Stimulated activated CD8-positive, alpha-beta memory T cell treated with anti-CD3 and anti-CD28 coated beads, Interleukin-7, amount 100 ng/mL, for 24 hours (primary cell): ENCODE measurements around the gene KMT5B.

Experiments used
- DNase-seq: peaks from one replicate; pipeline ENCODE4 v3.0.0-alpha.2; 2020; ENCODE audit warnings: low read depth

The KMT5B gene

DNA sequence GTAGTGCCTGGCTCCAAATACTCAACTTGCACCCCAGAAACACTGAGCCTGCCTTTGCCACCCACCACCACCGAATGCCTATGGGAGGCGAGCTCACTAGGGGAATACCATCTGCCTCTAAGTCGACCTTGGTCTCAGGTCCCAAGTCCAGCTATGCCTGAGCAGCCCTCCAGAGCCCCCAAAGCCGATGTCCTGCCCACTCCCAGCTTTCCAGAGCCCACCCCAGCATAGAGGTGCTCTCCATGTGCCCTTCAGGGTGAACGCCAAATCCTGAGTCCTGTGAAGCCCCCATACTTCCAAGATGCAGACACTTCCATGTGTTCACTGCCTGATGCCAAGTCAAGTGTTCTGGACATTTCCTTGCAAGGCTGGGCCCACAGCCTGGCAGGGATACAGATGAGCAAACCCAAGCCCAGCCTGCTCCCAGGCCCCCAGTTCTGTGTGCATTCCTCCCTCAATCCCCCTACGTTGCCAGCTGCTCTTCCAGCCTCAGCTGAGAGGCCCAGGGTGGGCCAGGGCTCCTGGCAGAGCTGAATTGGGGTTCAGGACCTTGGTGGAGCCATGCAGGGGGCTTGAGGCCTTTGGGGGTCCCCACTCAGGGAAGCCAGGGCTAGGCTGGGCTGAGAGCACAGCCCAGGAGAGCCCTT is 2.6 kb upstream of the KMT5B start:
- no peak for DNase-seq

DNA sequence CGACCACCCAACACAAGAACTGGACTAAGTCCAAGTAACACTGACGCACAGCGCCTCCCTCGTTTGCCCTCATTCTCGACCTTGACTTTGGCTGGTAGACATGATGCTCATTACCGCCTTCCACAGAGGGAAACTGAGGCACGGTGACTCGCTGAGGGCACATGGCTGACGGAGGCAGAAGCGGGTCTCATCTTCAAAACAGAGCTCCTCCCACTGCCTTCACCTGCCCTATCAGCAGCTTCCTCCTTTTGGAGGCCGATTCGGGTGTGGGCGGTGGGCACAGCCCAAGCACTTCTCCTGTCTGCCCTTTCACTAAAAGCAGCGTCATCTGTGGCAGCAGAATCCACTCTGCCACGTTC is 2.0 kb upstream of the KMT5B start:
- DNase-seq: no peak

DNA sequence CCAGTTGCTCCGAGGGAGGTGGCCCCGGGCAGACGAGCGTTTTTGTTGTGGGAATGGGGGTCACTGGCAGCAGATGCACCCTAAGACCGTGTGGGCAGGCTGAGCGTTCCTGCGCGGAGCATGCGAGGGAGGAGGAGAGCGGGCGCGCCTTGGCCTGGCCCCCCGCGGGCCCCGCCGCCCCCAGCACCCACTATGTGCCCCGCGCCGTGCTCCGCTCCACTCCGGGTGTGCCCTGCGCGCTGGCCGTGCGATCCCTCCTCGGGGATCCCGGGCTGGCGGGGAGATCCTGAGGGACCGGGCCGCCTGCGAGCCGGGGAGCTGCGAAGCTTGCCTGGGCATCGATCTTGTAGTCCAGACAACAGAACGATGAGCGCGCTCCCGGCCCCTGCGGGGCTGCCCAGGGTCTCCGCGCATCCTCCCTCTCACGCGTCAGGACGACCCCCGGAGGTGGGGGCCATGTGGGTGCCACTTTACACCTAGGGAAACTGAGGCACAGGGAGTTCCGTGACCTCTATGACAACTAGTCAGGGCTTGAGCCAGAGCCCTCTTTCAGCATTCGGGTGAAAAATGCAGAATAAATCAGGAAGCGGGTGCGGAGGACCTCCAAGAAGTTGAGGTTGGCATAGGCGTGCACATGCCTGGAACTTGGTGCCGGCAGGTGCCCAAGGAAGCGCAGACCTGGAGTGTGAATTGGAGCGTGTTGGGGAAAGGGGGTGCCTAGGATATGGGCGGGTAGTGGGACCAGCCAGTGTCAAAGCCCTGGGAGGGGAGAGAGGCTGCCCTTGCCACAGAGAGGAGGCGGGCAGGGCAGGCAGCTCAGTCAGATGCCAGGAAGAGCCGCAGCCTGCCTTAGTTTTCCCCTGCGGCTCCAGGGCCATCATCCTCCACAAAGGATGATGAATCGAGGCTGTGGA is 1.3 kb upstream of the KMT5B start:
- DNase-seq: no peak

DNA sequence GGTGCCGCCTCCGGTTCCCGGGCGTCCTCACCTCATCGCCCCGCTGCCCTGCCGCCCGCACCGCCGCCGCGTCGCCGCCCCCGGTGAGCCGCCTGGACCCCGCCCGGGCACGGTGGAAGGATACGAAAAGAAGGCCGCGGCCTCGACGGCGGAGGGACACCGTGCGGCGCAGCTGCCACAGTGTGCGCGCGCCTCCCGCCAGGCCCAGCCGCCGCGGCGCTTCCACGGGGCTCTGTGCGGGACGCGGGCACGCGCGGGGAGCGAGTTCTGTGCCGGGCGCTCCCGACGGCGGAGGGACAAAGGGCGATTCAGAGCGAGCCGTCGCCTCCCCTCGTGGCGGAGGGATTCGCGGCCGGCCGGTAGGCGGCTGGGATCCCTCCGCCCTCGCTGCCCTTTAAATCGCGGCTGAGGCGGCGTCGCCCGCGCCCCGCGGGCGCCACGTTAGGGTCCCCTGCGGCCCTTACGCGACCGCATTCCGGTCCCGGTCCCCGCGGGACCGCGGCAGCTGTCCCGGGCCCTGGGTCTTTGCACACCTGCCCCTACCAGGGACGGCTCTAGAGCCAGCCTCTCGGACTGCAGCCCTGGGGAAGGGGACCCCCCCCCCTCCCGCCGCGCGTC is 568 bp upstream of the KMT5B start:
- DNase-seq: peak; percentile 47

DNA sequence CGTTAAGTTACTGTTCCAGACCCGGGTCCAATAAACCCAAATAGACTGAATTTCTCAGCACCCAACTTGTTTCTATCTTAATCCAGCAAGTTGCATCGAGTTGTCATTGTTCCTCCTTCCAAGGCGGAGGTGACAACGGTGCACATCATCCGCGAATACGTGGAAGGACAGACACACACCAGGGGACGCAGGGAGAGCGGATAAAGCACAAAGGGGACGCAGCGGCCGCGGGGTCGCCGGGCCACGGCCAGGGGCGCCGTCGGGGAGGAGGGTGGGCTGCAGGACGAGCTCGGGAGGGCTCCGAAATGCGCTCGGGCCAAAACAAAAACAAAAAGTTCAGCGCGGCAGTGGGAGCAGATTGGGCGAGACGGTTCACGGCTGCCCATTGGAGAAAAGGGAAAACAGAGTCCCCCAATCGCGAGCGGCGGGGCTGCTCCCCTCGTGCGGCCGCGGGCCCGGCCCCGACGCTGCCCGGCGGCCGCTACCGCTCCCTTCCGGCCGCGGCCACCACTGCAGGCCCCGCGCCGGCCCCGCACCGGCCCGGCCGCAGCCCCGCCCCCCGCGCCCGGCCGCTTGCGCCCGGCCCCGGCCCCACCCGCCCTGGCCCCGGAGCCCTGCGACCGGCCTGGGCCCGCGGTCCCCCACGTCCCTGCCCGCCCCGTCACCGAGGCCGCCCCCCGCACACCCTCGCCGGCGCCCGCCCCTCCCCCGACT is 518 bp downstream of the KMT5B start:
- peak; percentile 23 for DNase-seq

DNA sequence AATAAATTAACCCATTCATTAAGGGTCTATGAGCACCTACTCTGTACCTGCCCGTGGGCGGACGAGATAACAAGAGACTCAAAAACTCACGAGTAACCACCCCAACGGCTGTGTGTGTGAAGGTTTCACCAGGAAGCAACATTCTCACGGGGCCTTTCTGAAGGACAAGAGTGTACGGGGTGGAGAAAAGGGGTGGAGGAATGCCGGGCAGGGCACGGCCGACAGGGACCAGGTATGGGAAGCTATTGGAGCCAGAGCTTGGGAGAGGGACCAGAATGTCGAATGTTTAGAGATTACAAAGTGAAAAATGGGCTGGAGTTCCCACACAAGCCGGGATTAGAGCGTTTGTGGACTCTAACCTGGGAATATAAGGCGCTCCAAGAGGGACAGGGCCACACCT is 1.6 kb downstream of the KMT5B start:
- no peak for DNase-seq

DNA sequence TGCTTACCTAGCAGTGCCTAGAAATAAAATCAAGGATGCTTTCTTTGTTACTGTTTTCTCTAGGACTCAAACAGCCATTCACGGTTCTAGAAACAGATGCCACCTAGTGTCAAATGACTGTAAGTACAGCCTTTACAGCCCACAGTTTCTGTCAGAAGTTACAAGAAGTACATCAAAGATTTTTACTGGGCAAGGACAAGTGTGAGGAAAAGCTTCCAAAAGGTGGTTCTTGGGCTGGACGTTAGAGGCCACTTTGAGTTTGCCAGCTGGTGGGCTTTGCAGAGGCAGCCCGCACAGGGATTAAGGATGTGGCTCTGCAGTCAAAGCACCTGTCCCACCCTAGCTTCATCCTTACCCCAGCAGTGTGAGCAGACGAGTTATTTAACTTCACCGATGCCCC is 6.9 kb downstream of the KMT5B start:
- DNase-seq: no peak

DNA sequence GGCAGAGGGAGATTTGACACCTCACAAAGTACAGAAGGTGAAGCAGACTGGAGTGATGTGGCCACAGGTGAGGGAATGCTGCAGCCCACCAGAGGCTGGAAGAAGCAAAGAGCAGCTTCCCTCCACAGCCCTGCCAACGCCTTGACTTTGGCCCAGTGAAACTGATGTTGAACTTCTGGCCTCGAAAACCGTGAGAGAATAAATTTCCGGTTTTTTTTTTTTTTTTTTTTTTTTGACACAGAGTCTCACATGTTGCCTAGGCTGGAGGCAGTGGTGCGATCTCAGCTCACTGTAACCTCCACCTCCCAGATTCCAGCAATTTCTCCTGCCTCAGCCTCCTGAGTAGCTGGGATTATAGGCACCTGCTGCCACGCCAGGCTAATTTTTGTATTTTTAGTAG is 8.7 kb downstream of the KMT5B start:
- no peak for DNase-seq

DNA sequence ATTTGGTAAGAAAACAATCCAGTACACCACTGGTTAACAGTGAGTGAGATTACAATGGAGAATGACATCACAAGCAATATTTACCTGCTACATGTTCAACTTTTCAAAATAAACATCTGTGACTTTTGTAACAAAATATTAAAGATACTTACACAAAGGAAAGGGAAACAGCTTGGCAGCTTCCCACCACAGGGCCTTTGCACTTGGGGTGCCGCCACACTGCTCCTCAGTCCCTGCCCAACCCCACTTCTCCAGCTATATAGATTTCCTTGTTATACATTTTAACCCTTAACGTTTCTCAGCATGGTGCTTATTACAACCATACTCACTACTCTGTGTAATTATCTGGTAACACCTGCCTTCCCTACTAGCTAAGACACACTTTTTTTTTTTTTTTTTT is 10.9 kb downstream of the KMT5B start:
- no peak for DNase-seq

DNA sequence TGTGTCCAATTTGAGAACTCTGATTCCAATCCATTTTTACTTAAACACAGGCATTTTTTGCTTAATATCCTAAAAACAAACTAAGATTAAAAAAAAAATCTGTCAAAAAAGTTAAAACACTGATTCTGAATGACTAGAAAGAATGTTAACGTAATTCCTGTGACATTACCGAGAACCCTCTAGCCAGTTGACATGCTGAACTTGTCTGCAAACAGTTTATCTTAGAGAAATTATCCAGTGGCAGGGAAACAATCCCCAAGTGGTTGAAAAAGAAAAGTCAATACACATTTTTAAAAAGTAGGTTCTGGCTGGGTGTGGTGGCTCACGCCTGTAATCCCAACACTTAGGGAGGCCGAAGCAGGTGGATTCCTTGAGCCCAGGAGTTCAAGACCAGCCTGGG is 11.6 kb downstream of the KMT5B start:
- DNase-seq: no peak

DNA sequence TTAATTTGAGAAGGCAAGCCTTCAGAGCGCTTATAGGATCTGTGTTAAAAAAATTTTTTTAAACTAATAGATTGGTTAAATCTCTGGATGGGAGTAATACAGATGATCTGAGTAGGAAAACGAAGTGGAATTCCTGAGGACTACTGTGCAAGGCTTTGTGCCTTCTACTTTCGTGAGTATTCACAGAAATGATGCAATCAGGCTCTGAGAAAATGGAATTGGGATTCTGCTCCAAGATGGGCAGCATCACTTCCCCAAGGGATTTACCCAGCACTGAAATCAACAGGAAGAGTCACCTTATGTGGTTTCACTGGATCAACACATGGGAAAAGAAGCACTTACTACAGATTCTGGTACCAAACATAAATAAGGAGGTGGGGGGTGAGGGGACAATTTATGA is 12.5 kb downstream of the KMT5B start:
- no peak for DNase-seq

DNA sequence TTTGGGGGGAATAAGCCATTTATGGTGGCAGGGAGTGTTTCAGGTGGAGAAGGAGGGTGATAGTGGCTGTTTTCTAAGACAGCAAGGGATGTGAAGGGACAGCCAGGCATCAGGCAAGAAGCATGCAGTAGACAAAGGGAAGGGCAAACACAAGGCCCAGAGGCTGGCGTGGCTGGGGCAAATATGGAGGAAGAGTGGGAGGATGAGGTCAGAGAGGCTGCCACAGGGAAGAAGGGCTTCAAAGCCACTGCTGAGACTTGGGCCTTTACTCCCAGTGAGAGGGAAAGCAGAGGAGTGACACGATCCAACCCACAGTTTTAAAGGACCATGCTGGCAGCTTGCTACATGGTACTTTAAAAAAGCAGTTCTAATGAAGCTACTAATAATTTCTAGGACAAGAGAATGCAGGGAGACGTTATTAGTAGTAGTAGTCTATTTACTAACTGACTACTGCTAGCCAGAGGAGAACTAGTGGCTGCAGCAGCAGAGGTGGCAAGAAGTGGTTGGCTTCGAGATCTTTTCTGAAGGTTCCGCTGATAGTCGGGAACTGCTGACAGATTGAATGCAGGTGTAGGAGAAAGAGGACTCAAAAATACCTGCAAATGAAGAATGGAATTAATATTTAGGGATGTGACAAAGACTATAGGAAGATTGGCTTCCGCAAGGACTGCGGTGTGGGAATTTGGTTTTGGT is 13.7 kb downstream of the KMT5B start:
- DNase-seq: no peak

DNA sequence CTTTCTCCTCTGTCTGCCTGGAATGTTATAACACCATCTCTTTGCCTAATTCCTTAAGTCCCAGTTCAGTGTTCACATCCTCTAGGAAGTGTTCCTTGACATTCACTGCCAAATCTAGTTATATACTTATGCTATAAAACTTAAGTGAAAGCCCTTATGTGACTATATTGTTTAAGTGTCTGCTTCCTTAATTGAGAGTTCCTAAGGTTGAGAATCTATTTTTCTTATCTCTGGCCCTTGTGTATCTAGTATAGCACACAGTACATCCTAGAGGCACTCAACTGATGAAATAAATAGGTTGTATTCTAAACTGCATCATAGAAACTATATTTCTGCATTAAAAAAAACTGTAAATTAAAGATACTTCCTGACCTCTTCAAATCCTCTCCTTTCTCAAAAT is 16.9 kb downstream of the KMT5B start:
- DNase-seq: no peak

DNA sequence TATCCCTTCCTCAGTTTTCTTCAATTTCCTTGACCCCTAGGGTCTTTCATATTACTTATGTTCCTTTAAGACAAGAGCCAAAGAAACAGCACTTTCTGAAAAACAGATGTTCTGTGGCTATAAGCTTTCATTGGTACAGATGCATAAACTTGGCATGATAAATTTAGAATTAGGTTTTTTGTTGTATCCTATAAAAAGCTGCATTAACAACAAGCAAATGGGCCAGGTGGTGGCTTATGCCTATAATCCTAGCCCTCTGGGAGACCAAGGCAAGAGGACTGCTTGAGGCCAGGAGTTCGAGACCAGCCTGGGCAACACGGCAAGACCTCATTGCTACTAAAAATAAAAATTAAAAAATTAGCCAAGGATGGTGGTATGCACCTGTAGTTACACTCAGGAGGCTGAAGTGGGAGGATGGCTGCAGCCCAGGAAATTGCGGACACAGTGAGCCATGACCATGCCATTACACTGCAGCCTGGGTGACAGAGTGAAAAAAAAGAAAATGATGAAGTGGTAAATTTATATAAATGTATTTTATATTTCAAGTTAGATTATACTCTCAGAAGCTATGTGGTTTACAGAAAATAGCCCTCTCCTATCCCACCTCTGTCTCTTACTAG is 18.3 kb downstream of the KMT5B start:
- no peak for DNase-seq

DNA sequence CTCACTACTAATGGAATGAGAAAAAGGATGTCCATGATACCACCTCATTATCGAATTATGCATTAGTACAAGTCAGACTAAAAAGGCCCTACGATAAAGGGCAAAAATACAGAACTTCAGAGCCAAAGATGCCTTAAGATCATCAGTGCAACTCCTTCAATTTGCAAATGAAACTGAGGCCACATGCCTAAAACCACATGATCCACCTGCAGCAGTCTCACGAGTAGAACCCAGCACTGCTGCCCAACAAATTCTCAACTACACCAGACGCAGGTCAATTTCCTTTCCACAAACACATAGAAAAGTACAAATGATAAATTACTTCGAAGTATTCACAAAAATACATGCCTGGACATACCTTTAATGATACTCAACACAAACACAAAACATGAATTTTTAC is 20.1 kb downstream of the KMT5B start:
- no peak for DNase-seq

DNA sequence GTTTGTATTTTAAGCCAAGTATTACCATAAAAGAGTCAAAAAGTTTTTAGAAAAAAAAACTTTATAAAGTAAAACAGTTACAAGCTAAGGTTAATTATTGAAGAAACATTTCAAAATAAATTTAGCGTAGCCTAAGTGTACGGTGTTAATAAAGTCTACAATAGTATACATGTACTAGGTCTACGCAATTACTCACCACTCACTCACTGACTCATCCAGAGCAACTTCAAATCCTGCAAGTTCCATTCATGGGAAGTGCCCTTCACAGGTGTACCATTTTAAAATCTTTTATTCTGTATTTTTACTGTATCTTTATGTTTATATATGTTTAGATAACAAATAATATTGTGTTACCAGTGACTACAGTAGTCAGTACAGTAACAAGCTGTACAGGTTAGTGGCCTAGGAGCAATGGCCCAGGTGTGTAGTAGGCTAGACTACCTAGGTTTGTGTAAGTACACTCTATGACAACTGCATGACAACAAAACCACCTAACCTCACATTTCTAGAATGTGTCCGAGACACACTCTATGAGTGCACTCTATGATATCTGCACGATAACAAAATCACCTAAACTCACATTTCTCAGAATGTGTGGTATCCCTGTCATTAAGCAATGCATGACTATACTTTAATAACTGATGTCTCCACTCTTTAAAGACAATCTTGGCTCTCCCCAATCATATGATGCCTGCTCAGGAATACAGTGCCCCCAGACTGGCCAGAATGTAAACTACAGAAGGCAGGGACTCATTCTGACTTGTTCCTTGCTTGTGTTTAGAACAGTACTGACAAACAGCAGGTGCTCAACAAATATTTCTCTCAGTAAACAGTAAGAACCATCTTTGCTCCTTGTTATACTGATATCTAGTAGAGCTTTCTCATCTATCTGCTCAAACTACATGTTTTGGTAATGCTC is 21.2 kb downstream of the KMT5B start:
- DNase-seq: no peak

DNA sequence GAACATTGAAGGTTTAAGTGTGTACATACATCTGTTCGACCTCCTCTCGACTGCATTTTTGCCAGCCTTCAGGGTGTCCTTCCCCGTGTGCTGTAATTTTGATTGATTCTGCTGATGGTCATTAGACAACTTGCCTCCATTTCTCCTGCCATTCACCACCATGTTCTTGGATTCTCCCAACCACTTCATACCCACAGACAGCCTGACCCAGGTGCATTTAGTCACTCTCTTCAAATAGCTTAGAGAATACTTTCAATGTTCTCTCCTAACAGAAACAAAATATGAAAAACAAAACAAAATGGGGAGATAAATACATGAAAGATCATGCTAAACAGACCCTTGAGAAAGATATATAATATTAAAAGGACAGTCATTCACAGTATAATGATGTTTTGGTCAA is 23.2 kb downstream of the KMT5B start:
- no peak for DNase-seq

DNA sequence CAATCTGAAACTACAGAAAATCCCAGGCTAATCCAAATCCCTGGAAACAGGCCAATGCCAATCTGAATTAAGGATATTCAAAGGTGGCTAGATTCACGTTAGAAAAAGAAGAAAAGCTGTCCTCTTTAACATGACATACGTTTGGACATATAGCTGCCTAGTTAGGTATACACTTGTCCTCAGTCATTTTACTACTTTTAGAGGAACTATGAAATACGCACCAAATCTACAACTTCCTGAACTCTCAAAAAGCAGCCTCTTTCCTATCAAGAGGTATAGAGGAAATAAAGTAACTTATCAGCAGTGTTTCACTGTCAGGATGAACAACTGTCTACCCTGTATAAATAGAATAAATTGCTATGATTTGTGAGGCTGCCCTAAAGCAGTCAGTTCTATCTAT is 24.0 kb downstream of the KMT5B start:
- DNase-seq: no peak

DNA sequence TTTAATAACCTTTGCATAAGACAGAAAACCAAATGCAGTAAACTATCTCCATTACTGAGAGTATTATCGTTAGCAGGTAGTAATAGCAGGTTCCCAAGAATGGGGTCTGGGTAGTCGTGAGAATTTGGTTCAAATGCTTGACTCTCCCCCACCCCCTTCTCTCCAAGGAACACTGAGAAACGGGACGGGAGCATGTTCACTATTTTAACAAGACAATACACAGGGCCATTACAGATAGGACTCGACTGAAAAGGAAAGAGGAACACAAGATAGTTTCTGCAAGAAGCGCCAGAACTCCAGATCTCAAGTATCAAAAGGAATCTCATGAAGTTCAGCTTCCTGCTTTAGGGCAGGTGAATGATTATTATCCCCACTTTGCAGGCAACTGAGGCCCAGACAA is 27.0 kb downstream of the KMT5B start:
- DNase-seq: no peak

DNA sequence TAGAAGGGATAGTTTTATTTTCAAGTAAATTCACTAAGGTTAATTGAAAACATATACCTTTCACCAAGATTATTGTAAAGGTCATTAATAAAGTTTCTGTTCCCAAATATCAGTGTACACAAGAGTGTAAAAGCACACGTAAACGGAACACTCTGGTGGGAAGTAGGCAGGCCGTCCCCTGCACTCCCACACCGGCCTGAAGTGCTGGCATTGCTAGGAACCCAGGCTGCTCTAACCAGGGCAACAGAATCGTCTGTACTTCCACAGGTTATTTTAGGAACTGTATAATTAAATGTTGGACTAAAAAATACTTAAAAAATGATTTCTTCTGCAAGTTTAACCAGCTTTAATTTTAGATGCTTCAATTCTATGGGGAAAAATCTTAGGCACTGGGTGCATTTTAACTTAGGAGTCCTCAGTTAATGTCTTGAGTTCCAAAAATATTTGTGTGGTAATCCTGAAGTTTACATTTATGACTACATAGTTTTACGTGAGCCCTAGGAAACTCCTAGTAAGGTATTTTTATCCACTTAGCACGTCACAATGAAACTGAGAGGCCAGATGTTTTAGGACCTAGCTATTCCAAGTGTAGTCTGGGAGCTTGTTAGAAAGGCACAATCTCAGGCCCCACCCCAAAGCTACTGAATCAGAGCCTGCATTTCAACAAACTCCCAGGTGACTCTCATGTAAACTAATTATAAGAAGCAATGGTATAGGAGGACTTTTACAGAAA is 31.2 kb downstream of the KMT5B start:
- no peak for DNase-seq
